ENCODE results near the gene BCCIP.

Gene BCCIP

GRCh38 chr10:125797994-125798662 is 25.2 kb upstream of the BCCIP start:
- DNase-seq = no peak

DNA sequence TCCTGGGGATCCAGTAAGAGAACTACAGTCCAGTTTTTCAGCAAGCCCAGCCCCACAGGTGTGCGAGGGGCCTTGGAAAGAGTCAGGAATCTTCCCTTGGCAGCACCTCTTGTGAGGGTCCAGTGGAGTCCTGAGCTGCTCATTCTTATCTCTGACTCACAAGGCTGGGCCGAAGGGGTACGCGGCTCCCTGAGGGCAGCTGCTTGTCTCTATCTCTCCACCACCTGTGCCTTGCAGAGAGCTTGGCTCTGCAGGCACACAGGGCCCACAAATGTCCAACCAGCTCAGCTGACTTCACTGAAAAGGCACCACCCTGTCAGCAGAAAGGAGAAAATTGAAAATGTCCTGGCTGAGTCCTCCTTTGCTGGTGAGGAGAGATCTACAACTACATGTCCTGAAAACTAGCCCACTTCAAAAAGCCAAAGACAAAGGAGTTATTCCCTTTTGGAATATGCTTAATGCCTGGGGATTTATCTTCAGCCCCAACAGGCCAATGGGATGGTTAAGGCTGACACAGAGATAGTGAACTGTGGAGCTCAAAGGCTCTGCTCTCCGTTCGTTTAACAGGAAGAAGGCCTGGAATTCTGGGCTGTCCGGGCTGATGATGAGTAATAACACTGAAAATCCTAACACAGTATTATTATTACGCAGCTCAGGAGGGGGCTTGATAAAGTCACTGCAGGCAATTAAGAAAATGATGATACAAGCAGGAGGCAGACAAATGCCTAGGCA is 23.7 kb upstream of the BCCIP start:
- DNase-seq = no peak

DNA sequence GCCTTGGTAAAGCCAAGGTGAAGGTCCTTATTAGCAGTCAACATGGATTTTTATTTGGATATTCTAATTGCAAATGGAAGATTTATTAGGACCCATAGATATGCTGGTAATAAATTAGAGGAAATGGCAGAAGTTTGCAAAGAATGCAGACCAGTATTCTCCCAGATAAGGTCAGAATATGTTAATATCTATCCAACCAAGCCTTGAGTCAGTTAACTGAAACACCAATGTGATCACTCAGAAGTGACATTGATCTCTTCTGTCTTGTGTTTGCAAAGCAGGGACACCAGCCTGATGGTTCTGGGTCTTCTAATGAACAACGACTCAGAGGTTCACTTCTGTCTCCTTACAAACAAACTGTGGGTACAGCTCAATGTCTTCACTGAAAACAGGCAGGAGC is 21.8 kb upstream of the BCCIP start:
- no peak for DNase-seq

DNA sequence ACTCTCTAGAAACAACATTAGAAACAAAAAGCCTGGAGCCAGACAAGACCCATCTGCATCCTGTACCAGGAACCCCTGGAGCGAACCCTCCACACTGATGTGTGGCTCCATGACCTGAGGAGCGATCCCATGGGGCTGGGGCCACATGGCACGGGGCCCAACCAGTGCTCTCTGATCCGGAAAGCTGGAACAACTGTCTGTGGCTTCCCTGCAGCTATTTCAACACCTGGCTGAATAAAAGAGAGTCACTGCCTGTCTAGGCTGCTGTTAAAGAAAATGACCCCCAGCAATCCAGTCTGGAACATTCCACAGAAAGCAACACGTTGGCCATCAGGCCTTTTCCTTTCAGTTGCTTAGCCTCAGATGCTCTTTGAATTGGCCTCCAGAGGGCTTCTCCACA is 21.2 kb upstream of the BCCIP start:
- DNase-seq = no peak

- peak; percentile 8 for DNase-seq
Measured at GRCh38 chr10:125802739-125803138, 20.6 kb upstream of the BCCIP start.

GRCh38 chr10:125808047-125808446 is 15.3 kb upstream of the BCCIP start:
- DNase-seq = no peak

DNA sequence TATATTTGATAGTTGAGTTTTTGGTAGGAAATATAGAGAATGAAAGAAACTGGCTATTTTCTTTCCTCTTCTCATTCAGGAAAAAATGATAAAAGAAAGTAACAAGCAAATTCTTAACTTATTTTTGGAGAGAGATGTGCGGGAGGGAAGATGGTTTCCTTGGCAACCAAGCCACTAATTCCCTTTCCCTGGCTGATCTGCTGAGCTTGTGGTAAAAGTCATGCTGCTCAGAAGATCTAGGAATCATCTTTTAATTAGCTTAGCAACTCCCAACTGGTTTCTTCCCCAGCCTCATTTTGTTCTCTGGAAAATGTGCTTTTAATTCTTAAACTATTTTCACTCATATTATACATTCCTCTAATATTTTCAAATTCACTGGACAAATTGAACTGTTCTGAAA is 12.1 kb upstream of the BCCIP start:
- DNase-seq = no peak

DNA sequence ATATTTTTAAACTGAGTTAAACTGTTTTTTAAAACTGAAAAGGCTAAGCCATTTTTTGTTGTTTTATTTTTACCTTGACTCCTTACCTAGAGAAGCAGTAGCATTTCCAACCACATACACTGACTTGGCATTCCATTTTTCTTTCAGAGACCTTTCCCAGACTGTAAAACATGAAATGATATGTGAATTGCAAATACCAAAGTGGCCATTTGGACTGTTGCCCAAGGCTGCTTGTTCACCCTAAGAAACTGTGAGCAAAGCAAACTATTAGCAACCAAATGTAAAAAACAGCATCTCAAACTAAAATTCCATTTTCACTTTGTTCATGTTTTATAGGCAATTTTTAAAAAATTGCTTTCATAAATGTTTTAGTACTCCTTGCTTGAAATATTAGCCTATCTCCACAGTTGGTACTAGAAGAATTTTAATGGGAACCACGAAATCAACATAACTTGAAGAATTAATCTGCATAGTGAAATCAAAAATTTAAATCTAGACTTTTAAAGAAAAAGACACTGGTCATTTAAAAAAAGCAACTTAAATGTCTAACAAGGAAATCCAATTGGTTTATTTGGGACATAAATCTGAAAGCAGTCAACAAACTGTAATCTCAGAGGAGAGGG is 11.1 kb upstream of the BCCIP start:
- DNase-seq = peak; percentile 40

GRCh38 chr10:125815764-125816163 is 7.6 kb upstream of the BCCIP start:
- DNase-seq = no peak

DNA sequence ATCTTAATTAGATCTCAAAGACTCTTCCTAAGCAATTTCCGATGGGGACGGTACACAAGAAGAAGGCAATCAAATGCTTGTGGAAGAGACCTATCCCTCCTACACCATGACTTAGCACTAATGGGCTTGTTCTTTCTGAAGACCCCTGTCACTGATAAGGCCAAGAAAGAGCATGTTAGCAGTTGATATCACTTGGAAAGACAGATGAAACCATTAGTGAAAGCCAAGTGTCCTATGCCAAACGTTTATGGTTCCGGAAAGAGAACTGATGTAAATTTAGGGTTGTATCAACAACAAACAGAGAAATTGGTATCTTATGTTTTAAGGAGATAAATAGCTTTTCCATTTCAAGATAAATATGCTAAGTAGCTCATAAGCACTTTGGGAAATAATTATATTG is 6.8 kb upstream of the BCCIP start:
- DNase-seq = no peak

DNA sequence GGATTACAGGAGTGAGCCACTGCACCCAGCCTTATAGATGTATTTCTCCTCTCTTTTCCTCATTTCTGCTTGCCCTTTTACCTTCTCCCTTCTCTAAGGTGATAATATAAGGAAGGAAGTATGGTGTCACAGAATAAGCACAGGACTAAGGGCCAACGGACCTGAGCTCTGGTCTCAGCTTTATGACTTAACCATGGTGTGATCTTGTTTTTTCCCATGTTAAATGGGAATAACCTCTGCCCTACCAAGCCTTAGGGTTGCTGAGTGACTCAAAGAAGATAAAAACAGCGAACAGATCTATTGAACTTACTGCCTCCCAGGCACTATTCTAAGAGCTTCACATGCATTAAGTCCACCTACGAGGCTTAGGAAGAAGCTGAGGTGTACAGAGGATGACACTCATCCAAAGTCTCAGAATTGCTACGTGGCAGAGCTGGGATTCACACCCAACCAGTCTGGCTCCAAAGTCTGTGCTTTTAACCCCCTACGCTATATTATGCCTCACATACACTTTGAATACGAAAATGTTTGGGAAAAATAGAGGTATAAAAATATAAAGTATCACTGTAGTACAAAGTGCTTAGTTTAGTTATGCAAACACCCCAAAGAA is 5.9 kb upstream of the BCCIP start:
- no peak for DNase-seq

DNA sequence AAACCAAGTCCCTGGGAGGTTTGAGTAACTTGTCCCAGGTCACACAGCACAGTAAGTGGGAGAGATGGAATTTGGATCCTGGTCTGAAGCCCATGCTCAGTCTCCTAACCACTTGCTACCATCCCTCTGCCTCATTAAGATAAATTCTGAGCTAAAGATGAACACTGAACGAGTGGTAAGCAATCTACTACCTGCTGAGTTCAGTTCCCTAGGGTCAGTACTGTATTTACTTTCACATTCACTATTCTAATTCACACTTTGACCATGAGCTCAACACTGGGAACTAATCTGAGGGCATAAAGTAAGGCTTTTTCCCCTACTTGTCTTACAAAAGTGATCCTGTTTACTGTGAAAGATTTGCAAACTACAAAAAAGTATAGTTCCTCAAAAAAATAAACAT is 2.6 kb upstream of the BCCIP start:
- no peak for DNase-seq

GRCh38 chr10:125823663-125824251 is 411 bp downstream of the BCCIP start:
- peak; percentile 13 for DNase-seq

- peak; percentile 72 for DNase-seq
Measured at GRCh38 chr10:125824736-125825135, 1.4 kb downstream of the BCCIP start.

GRCh38 chr10:125827133-125827532 is 3.8 kb downstream of the BCCIP start:
- no peak for DNase-seq

GRCh38 chr10:125828311-125828710 is 5.0 kb downstream of the BCCIP start:
- DNase-seq = no peak

- DNase-seq = no peak
Measured at GRCh38 chr10:125836746-125837145, 13.4 kb downstream of the BCCIP start.

DNA sequence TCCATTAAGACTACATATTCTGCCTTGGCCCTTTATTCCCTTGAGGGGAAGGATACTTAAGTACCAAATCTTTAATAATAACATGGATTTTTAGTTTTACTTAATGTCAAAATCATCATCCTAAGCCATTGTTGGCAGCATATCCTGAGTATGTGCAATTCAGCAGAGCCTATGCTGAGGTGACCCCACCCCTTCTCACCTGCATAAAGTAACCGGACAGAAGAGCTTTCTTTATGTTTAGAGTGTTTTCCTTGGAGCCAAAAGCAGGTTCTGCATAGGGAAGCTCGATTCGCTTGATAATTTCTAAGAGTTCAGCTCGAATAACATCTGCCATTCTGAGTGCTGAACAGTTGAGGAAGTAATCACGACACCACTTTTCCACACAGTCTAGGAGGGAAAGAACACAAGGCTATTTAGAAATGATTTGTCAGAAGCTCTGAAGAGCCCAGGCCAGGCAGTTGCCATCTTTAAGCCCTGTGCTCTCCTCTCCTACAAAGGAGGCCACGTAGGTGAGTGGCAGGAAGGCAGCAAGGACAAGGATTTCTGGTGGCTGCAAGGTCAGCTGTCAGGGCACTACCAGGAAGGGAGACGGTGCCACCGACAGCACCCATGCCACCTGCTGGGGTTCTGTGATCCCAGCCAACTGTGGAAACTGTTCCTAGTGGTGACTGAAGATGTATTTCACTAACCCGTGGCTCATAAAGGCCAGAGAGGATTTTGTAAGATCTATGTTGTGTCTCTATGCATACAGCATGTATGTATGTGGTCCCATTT is 15.6 kb downstream of the BCCIP start:
- DNase-seq = no peak

GRCh38 chr10:125840406-125840805 is 17.1 kb downstream of the BCCIP start:
- no peak for DNase-seq

GRCh38 chr10:125840955-125841354 is 17.6 kb downstream of the BCCIP start:
- peak; percentile 32 for DNase-seq

GRCh38 chr10:125843603-125844329 is 20.4 kb downstream of the BCCIP start:
- no peak for DNase-seq

GRCh38 chr10:125844751-125845221 is 21.4 kb downstream of the BCCIP start:
- DNase-seq = no peak

All from EL (cell line).